ENCODE data around the gene DBET.
"Not testable (repeated sequence)": the region's sequence is repeated elsewhere in the genome, so short reads cannot be mapped to it uniquely, and the experiment has no call there.

The DBET gene

DNA sequence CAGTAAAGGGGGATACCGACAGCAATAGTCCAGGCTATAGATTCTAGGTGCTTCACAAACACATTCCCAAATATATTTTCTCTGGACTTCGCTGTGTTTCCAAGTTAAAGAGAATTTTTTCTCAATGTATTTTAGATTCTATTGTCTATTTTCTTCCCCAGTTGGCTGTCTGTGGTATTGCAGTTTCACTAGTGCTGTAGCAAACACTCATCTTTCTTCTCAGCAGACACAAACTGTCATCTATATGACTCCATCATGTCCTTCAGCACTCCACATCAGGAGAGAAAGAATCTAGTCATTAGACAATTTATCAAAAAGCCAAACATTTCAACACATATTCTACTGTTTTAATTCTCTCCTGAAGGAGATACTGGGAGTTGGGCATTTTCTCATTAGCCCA is at the start of gene DBET:
Gene DBET (plus strand): TSS at position 161 of the 400 bp plus-strand sequence.
- DNase-seq (ENCODE audit: low read depth); H3K4me3 ChIP-seq (ENCODE audit: low read depth, low read length); in situ Hi-C loops (cut with HindIII; ENCODE audit: low sequenced_read_pairs): not testable (repeated sequence)

- in situ Hi-C loops (cut with HindIII; ENCODE audit: low sequenced_read_pairs), result no loop called here
- TF ChIP-seq CTCF (IDR thresholded peaks at IDR 0.05; ENCODE audit: low read depth, low read length, missing control alignments), result no peak
- no peak for DNase-seq (ENCODE audit: low read depth)
- peak overlapping the region; percentile 13 for H3K4me3 ChIP-seq (ENCODE audit: low read depth, low read length)
Measured at GRCh38 chr4:190014771-190015537, 49.3 kb upstream of the DBET start.

DNA sequence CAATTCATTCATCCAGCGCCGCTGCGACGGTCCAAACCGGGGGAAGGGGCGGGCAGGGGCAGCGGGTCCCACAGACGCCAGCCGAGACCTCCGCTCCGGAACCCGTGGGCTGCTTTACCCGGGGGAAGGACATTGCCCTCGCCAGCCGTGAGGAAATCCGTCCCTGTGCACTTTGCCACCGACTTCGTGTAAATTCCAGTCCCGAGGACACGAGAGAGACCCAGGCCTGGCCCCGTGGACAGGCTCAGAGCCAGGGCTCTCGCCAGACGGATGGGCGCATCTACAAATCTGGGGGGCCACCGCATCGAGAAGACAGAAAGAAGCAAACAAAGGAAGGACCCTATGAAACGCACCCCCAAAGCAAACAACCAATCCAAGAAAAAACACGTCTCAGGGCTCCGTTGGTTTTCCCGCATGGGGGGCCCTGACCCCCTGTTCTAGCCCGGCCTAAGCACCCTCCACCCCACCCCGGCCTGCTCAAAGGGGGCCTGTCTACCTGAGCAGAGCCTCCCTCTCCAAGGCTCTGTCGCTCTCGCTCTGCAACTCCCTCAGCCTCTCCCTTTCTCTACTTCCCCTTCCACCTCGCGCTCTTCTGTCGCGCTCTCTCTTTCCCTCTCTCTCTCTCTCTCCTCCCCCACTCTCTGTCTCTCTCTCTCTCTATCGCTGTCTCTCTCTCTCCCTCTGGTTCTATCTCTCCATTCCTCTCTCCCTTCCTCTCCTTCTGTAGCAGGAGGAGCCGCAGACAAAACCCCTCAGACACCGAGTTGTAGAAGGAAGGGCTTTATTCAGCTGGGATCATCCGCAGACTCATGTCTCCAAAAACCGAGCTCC is 48.5 kb upstream of the DBET start:
- no peak overlapping the region for H3K4me3 ChIP-seq (ENCODE audit: low read depth, low read length)
- TF ChIP-seq CTCF (IDR thresholded peaks at IDR 0.05; ENCODE audit: low read depth, low read length, missing control alignments), result no peak
- in situ Hi-C loops (cut with HindIII; ENCODE audit: low sequenced_read_pairs), result no loop called here
- DNase-seq (ENCODE audit: low read depth), result no peak

DNA sequence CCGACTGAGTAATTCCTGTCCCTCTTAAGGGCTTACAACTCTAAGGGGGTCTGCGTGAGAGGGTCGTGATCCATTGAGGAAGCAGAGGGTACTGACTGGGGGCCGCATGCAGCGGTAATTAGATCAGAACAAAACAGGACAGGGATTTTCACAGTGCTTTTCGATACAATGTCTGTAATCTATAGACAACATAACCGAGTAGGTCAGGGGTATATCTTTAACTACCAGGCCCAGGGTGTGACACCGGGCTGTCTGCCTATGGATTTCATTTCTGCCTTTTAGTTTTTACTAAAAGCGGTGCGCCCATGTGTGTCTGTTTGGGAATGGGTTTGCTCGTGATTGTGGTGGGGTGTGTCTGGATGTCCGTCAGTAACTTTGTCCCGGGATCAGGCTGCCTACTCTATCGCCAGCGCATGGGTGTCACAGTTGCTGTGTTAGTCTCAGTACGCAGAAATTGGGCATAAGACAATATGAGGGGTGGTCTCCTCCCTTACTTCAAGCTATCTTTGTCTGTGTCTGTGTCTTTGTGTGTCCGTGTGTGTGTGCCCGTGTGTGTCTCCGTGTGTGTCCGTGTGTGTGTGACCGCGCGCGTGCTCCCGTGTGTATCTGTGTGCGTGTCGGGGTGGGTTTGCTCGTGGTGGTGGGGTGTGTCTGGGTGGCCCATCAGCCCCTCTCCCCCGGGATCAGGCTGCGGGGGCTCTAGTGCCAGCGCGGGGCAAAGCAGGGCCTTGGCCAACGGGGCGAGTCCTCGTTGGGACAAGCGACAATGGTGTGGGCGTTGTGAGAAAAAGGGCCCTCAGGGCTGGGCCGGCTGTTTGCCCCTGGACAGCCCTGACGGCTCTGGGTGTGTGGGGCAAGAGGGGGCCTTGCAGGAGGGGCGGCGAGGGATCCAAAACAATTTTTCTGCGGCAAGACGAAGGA is 47.7 kb upstream of the DBET start:
- no peak for DNase-seq (ENCODE audit: low read depth)
- no peak for TF ChIP-seq CTCF (IDR thresholded peaks at IDR 0.05; ENCODE audit: low read depth, low read length, missing control alignments)
- no peak overlapping the region for H3K4me3 ChIP-seq (ENCODE audit: low read depth, low read length)
- in situ Hi-C loops (cut with HindIII; ENCODE audit: low sequenced_read_pairs), result no loop called here

DNA sequence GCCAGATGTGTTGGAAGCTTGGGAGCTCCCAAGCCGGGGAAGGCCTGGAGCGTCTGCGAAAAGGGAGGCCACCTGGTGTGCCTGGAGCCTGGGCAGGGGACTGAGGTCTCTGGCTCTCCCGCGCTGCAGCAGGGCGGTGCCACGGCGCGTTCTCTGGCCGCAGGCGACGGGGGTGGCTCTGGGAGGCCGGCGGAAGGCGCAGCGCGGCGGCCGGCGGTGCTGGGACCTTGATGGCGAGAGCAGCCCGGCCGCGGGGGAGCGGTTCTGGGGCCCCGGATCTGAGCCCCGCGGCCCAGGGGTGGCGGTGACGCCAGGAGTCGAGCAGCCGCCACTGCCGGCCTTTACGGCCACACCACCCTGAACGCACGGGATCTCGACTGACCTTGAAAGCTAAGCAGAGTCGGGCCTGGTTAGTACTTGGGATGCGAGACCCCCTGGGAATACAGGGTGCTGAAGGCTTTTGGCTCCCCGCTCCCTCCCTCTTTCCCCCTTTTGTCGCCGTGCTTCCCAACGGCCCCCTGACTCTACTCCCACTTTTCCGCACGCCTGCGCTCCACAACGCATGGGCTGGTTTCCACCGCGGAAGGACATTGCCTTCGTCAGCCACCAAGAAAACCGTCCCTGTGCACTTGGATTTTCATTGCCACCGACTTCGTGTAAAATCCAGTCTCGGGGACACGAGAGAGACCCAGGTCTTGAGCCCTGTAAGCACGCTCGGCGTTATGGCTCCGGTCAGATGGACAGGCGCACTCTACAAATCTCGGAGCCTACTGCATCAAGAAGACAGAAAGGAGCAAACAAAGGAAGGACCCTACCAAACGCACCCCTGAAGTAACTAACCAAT is 46.7 kb upstream of the DBET start:
- in situ Hi-C loops (cut with HindIII; ENCODE audit: low sequenced_read_pairs), result no loop called here
- no peak overlapping the region for H3K4me3 ChIP-seq (ENCODE audit: low read depth, low read length)
- no peak for DNase-seq (ENCODE audit: low read depth)
- no peak for TF ChIP-seq CTCF (IDR thresholded peaks at IDR 0.05; ENCODE audit: low read depth, low read length, missing control alignments)

DNA sequence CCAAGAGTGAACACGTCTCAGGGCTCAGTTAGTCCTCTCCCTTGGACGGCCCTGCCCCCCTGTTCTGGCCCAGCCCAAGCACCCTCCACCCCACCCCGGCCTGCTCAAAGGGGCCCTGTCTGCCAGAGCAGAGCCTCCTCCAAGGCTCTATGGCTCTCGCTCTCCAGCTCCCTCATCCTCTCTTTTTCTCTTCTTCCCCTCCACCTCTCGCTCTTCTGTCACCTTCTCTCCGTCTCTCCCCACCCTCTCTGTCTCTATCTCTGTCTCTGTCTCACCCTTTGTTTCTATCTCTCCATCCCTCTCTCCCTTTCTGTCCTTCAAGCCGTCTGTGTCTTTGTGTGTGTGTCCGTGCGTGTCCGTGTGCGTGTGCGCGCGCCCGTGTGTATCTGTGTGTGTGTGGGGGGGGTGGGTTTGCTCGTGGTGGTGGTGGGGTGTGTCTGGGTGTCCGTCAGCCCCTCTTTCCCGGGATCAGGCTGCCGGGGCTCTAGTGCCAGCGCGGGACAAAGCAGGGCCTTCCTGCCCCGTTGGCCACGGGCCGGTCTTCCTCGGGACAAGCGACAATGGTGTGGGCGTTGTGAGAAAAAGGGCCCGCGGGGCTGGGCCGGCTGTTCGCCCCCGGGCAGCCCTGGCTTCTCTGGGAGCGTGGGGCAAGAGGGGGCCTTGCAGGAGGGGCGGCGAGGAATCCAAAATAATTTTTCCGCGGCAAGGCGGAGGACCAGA is 45.9 kb upstream of the DBET start:
- no peak overlapping the region for H3K4me3 ChIP-seq (ENCODE audit: low read depth, low read length)
- TF ChIP-seq CTCF (IDR thresholded peaks at IDR 0.05; ENCODE audit: low read depth, low read length, missing control alignments), result no peak
- no peak for DNase-seq (ENCODE audit: low read depth)
- in situ Hi-C loops (cut with HindIII; ENCODE audit: low sequenced_read_pairs), result no loop called here
